ENCODE data around the gene CENPM.

Gene CENPM

GRCh38 chr22:41917903-41918791, 28.8 kb downstream of the CENPM start:
- TF ChIP-seq CTCF (IDR thresholded peaks at IDR 0.05; ENCODE audit: control insufficient read depth, extremely low read depth, insufficient read depth): no peak
- H3K4me3 ChIP-seq (ENCODE audit: low read depth, low read length): no peak overlapping the region
- DNase-seq (ENCODE audit: low read depth): no peak

- H3K4me3 ChIP-seq (ENCODE audit: low read depth, low read length): no peak overlapping the region
- TF ChIP-seq CTCF (IDR thresholded peaks at IDR 0.05; ENCODE audit: control insufficient read depth, extremely low read depth, insufficient read depth): no peak
- no peak for DNase-seq (ENCODE audit: low read depth)
Observed at GRCh38 chr22:41917375-41917902, 29.5 kb downstream of the CENPM start.

- no peak overlapping the region for H3K4me3 ChIP-seq (ENCODE audit: low read depth, low read length)
- DNase-seq (ENCODE audit: low read depth): no peak
- no peak for TF ChIP-seq CTCF (IDR thresholded peaks at IDR 0.05; ENCODE audit: control insufficient read depth, extremely low read depth, insufficient read depth)
Observed at GRCh38 chr22:41916745-41917358, 30.1 kb downstream of the CENPM start.

DNA sequence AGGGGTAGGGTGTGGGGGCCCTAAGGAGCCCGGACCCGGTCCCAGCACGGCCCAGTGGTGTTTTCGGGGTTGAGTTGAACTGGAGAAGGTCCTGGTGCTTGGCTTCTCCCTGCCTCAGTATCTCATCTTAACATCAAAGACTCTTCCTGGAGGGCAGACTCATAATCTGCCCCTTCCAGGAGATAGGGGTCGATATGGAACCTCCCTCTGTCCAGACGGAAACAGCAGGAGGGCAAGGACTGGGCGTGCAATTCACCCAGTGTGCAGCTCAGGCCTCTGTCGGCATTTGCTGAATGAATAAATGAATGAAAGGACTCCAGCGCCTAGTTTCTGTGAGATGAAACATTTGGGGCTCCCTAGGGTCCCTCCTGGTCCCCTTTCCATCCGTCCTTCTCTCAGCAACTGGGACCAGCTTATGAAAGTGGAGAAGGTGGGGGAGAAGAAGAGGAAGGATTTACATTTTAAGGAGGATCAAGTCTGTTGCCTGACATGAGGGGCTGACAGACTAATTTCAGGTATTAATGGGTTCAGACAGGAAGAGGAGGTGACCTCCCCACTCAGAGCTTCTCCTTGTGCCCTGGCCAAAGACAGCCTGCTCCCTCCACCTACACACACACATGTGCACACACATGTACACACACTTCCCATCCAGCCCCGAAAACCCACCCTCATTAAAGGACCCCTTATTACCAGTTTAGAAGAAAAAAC, 31.0 kb downstream of the CENPM start:
- H3K4me3 ChIP-seq (ENCODE audit: low read depth, low read length): no peak overlapping the region
- DNase-seq (ENCODE audit: low read depth): no peak
- TF ChIP-seq CTCF (IDR thresholded peaks at IDR 0.05; ENCODE audit: control insufficient read depth, extremely low read depth, insufficient read depth): no peak

GRCh38 chr22:41915035-41915785, 31.7 kb downstream of the CENPM start, which contains the start of gene SHISA8:
SHISA8 (minus strand) TSS chr22:41915074; CDS start chr22:41914667, 407 bp downstream.
- TF ChIP-seq CTCF (IDR thresholded peaks at IDR 0.05; ENCODE audit: control insufficient read depth, extremely low read depth, insufficient read depth): no peak
- no peak within 1 kb of the TSS for H3K4me3 ChIP-seq (ENCODE audit: low read depth, low read length)
- DNase-seq (ENCODE audit: low read depth): no peak

GRCh38 chr22:41914611-41915034, 32.3 kb downstream of the CENPM start:
- H3K4me3 ChIP-seq (ENCODE audit: low read depth, low read length): no peak overlapping the region
- no peak for DNase-seq (ENCODE audit: low read depth)
- TF ChIP-seq CTCF (IDR thresholded peaks at IDR 0.05; ENCODE audit: control insufficient read depth, extremely low read depth, insufficient read depth): no peak
